Loucy (cell line): ENCODE data around the gene CASK.
A peak's percentile ranks its signal among the peaks of the same experiment; 100 is the strongest.

Experiments
- H2AFZ ChIP-seq: fragments of 200-600 bp; sonication (generic); 2 replicates; pipeline ENCODE4 v1.6.0; 2016; ENCODE audit warnings: antibody characterized with exemption, mild to moderate bottlenecking, low read length, moderate library complexity
- H3F3A ChIP-seq: fragments of 200-600 bp; 2 replicates; pipeline ENCODE4 v1.6.0; 2016; ENCODE audit warnings: antibody characterized with exemption, low read depth, mild to moderate bottlenecking
- H3K27me3 ChIP-seq: fragments of 200-600 bp; sonication (generic); 2 replicates; pipeline ENCODE4 v1.6.1; 2014; ENCODE audit warnings: low read length, mild to moderate bottlenecking; ENCODE audit not compliant: insufficient read depth, poor library complexity, severe bottlenecking
- H3K36me3 ChIP-seq: fragments of 200-600 bp; sonication (generic); 2 replicates; pipeline ENCODE4 v1.6.1; 2016; ENCODE audit warnings: low read length; ENCODE audit not compliant: insufficient read depth
- H3K4me1 ChIP-seq: fragments of 200-600 bp; sonication (generic); 2 replicates; pipeline ENCODE4 v1.5.1; 2014; ENCODE audit warnings: low read length, mild to moderate bottlenecking; ENCODE audit not compliant: insufficient read depth, poor library complexity, severe bottlenecking
- H3K4me2 ChIP-seq: fragments of 200-600 bp; sonication (generic); 2 replicates; pipeline ENCODE4 v1.6.0; 2014; ENCODE audit warnings: antibody characterized with exemption, low read length, low read depth, mild to moderate bottlenecking; ENCODE audit not compliant: poor library complexity, severe bottlenecking
- H3K4me3 ChIP-seq: fragments of 200-600 bp; sonication (generic); 2 replicates; pipeline ENCODE4 v1.5.1; 2014; ENCODE audit warnings: low read length, mild to moderate bottlenecking, mixed read lengths; ENCODE audit not compliant: poor library complexity, severe bottlenecking
- H3K79me2 ChIP-seq: fragments of 200-600 bp; sonication (generic); 2 replicates; pipeline ENCODE4 v1.6.1; 2014; ENCODE audit warnings: low read length; ENCODE audit not compliant: insufficient read depth
- H3K9ac ChIP-seq: fragments of 200-600 bp; sonication (generic); 2 replicates; pipeline ENCODE4 v1.6.0; 2014; ENCODE audit warnings: mild to moderate bottlenecking, low read depth, low read length, moderate library complexity; ENCODE audit not compliant: poor library complexity, severe bottlenecking
- H3K9me2 ChIP-seq: fragments of 200-600 bp; sonication (generic); replicated peaks from 2 replicates; pipeline ENCODE4 v1.6.1; 2016; ENCODE audit warnings: low read depth, low read length, mixed read lengths
- H3K9me3 ChIP-seq: fragments of 200-600 bp; sonication (generic); 2 replicates; pipeline ENCODE4 v1.6.1; 2014; ENCODE audit warnings: mild to moderate bottlenecking, antibody characterized with exemption, low read length, low read depth; ENCODE audit not compliant: insufficient read depth
- H4K20me1 ChIP-seq: fragments of 200-600 bp; sonication (generic); 2 replicates; pipeline ENCODE4 v1.6.0; 2014; ENCODE audit warnings: antibody characterized with exemption, low read length, mild to moderate bottlenecking; ENCODE audit not compliant: insufficient read depth, poor library complexity, severe bottlenecking
- EZH2phosphoT487 ChIP-seq: fragments of 200-600 bp; IDR thresholded peaks from 2 replicates; pipeline ENCODE4 v1.6.1; 2018; ENCODE audit warnings: antibody characterized with exemption, mild to moderate bottlenecking, moderate library complexity, borderline replicate concordance
- TF ChIP-seq, protein P1 (sequence below): fragments of 200-600 bp; sonication (generic); conservative IDR thresholded peaks from 2 replicates; pipeline ENCODE4 v1.5.1; 2014; ENCODE audit warnings: mild to moderate bottlenecking, antibody characterized with exemption, low read length

CASK gene

GRCh38 chrX:41946235-41946634 is 22.9 kb upstream of the CASK start:
- H3K9me2 ChIP-seq, result no peaks in the 10 kb centered on the region
- peak overlapping the region; percentile 58; the same call in 1 of the 2 replicates for H2AFZ ChIP-seq
- H3K9me3 ChIP-seq, result no peaks in the 10 kb centered on the region
- no peaks in the 10 kb centered on the region for H3K36me3 ChIP-seq
- no peaks in the 10 kb centered on the region for H3F3A ChIP-seq
- H4K20me1 ChIP-seq, result no peaks in the 10 kb centered on the region
- no peaks in the 10 kb centered on the region for H3K79me2 ChIP-seq
- H3K4me2 ChIP-seq, result no peak overlapping the region
- H3K9ac ChIP-seq, result no peak overlapping the region
- no peak overlapping the region for H3K4me3 ChIP-seq
- no peaks in the 10 kb centered on the region for H3K27me3 ChIP-seq
- H3K4me1 ChIP-seq, result peaks cover 19% of the 10 kb centered on the region
- no peak for TF ChIP-seq EZH2phosphoT487
- TF ChIP-seq, protein P1, sequence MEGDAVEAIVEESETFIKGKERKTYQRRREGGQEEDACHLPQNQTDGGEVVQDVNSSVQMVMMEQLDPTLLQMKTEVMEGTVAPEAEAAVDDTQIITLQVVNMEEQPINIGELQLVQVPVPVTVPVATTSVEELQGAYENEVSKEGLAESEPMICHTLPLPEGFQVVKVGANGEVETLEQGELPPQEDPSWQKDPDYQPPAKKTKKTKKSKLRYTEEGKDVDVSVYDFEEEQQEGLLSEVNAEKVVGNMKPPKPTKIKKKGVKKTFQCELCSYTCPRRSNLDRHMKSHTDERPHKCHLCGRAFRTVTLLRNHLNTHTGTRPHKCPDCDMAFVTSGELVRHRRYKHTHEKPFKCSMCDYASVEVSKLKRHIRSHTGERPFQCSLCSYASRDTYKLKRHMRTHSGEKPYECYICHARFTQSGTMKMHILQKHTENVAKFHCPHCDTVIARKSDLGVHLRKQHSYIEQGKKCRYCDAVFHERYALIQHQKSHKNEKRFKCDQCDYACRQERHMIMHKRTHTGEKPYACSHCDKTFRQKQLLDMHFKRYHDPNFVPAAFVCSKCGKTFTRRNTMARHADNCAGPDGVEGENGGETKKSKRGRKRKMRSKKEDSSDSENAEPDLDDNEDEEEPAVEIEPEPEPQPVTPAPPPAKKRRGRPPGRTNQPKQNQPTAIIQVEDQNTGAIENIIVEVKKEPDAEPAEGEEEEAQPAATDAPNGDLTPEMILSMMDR, result no peak

GRCh38 chrX:41935832-41936231 is 12.5 kb upstream of the CASK start:
- H3K9ac ChIP-seq, result no peak overlapping the region
- H3K9me3 ChIP-seq, result no peaks in the 10 kb centered on the region
- H3K36me3 ChIP-seq, result no peaks in the 10 kb centered on the region
- H3K4me2 ChIP-seq, result no peak overlapping the region
- H3K27me3 ChIP-seq, result no peaks in the 10 kb centered on the region
- 0 out of 2 replicates have a peak overlapping the region, but pooled peaks have one; percentile 19 for H2AFZ ChIP-seq
- no peaks in the 10 kb centered on the region for H3K79me2 ChIP-seq
- H3K4me3 ChIP-seq, result no peak overlapping the region
- H3K4me1 ChIP-seq, result peaks cover 33% of the 10 kb centered on the region
- H4K20me1 ChIP-seq, result no peaks in the 10 kb centered on the region
- H3K9me2 ChIP-seq, result no peaks in the 10 kb centered on the region
- TF ChIP-seq EZH2phosphoT487, result no peak
- TF ChIP-seq, protein P1, result no peak
- no peaks in the 10 kb centered on the region for H3F3A ChIP-seq

DNA sequence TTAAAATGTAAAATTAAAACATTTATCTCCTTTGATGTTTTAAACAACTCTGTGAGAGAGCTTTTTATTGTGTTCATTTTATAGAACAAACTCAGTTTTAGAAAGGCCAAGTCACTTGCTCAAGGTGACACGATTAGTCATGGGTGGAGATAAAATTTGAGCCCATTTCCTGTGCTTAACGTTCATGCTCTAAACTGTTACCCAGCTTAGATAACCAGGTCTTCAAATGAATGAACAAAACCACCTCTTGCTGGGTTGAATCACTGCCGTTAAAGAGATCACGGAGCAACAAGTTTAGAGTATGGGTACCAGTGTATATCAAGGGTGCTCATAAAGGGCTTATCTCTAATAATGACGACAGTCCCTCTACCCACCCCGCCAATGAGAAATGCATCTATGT is 10.2 kb upstream of the CASK start:
- no peak for TF ChIP-seq EZH2phosphoT487
- TF ChIP-seq, protein P1, result no peak
- Histone ChIP-seq H3K9me2 (no peaks in the 10 kb centered on the region), H3F3A (no peaks in the 10 kb centered on the region), H4K20me1 (no peaks in the 10 kb centered on the region), H3K4me2 (peak overlapping the region; percentile 54), H3K27me3 (no peaks in the 10 kb centered on the region), H3K4me3 (peak overlapping the region; percentile 40), H3K4me1 (peaks cover 38% of the 10 kb centered on the region), H3K36me3 (no peaks in the 10 kb centered on the region), H3K9ac (peak overlapping the region; percentile 36), H2AFZ (no peak overlapping the region), H3K9me3 (no peaks in the 10 kb centered on the region), H3K79me2 (no peaks in the 10 kb centered on the region)
